A549 treated with CORT108297 at 1 μM for 4 hours (cell line): ENCODE data around the gene TMEM52B. TPM values are rescaled to one million over a fixed set of nuclear protein-coding genes. Genes with fewer than 3 reads are reported as not detected.

ENCODE experiments used
- total RNA-seq: library from RNA; stranded (reverse); fragments of 200-300 nt; extraction: Qiagen RNA extraction; gene quantifications from 5 replicates; pipeline ENCODE4 v1.2.3, GENCODE V29; 2022

The TMEM52B gene
- total RNA-seq: 0.10 to 0.47 TPM (median 0.14 TPM) in 4 of 5 replicates, not detected in the other

DNA sequence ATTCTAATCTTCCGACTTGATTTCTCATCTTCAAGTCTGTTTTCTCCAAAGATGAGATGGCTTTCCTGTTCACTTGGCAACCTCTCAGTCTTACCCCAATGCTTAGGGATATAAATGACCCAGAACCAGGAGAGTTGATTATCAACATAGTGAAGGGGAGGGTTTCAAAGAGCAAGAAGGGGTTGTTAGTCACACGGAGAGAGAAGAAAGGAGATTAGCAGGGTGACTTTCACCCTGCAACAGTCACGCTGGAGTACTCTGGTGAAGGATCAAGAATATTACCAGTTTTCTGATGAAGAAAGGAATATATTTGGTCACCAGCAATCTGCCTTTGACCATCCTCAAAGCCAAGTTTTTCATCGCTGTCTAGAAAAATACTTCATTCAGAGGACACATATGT lies at the start of gene TMEM52B:
Gene TMEM52B, plus strand, starts transcription at position 212 of the 400 bp plus-strand sequence. CDS start 543 bp downstream, outside the sequence.

DNA sequence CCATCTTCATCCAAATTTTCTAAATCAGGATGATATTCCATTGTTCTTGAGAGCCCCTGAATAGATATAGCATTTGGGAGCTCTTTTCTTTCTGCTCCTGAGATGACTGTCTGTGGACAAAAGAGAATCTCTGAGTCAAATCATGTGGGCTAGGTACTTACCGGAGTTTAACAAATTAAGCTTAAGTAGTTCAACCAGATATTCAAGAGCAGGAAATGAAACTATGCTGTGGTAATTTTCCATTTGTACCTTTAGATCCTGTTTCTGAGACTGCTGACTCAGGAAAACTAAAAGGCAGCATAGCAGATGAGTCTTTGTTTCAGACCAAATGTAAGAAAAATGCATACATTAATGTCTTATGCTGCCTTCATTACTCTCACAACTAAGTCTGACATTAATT lies 48.8 kb upstream of the TMEM52B start, which contains the start of gene CLEC7A:
Gene CLEC7A, minus strand, starts transcription at position 158 of the 400 bp plus-strand sequence. Its CDS starts 117 bp downstream, at position 41.

DNA sequence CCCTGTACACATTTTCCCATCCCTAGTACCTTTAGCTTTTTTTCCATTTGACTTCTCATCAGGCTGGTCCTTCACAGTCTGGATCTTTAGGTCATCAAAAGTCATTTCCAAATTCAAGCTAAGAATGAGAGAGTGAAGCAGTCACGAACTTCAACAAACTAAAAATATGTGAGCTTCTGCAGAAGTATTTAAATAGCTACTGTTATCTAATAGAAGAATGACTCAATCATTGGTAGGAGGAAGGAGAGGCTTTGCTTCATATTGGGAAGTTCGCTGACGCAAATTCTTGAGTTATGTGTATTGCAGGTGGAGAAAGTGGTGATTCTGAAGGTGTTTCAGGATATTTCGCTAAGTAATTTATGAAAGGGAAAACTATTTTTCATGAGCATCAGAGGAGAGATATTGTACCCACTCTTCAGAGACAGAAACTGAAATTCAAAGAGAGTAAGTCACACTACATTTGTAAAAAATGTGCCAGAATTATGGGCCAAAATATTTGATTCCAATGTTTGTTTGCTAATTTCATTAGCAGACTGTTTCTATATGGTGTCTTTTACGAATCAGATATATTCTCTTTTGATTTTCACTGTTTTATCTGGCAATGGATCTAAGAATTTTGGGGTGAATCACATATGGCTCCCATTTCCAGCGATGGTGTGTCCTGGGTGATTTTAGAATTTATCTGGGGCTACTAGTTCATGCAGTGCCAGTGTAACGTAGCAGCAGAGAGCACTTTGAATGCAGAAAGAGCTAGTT lies 6.7 kb upstream of the TMEM52B start, which contains the start of gene OLR1:
Gene OLR1, minus strand, starts transcription at position 160 of the 756 bp plus-strand sequence. Its CDS starts 55 bp downstream, at position 105.

DNA sequence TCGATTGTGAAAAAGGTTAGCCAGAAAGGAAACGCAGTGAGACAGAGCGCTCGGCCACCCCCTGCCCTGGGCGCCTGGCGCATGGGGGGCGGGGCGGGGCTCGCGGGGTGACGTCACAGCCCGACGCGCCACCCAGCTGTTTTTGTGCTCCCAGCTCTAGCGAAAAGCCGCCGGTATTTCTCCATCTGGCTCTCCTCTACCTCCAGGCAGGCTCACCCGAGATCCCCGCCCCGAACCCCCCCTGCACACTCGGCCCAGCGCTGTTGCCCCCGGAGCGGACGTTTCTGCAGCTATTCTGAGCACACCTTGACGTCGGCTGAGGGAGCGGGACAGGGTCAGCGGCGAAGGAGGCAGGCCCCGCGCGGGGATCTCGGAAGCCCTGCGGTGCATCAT lies 33.9 kb downstream of the TMEM52B start, which contains the start of gene GABARAPL1:
Gene GABARAPL1, plus strand, starts transcription at position 139 of the 393 bp plus-strand sequence. Its CDS starts 253 bp downstream, at position 392.

Other genes starting within 250 kb of the TMEM52B start
- gene CLEC2A, start 246.7 kb upstream of the TMEM52B start, total RNA-seq: not detected in 5 replicates
- not detected in 5 replicates for gene CLEC12A, start 207.6 kb upstream of the TMEM52B start, total RNA-seq
- gene CLEC1B, start 179.9 kb upstream of the TMEM52B start, total RNA-seq: not detected in 5 replicates
- gene CLEC12B, start 168.4 kb upstream of the TMEM52B start, total RNA-seq: not detected in 5 replicates
- gene CLEC9A, start 148.3 kb upstream of the TMEM52B start, total RNA-seq: not detected in 5 replicates
- gene CLEC1A, start 80.0 kb upstream of the TMEM52B start, total RNA-seq: not detected in 5 replicates
- gene CLEC7A, start 48.8 kb upstream of the TMEM52B start, total RNA-seq: not detected in 5 replicates
- gene OLR1, start 6.9 kb upstream of the TMEM52B start, total RNA-seq: 0.67 to 1.8 TPM (median 1.0 TPM) in 5 replicates
- 32.0 to 41.5 TPM (median 38.0 TPM) in 5 replicates for gene GABARAPL1, start 33.8 kb downstream of the TMEM52B start, total RNA-seq
- not detected in 5 replicates for gene KLRD1, start 128.8 kb downstream of the TMEM52B start, total RNA-seq
- 0.08 TPM in 1 of 5 replicates, not detected in the others for gene KLRK1, start 211.0 kb downstream of the TMEM52B start, total RNA-seq
- gene KLRC4, start 230.7 kb downstream of the TMEM52B start, total RNA-seq: not detected in 5 replicates
- 0.12 to 0.40 TPM (median 0.23 TPM) in 5 replicates for gene KLRC3, start 241.6 kb downstream of the TMEM52B start, total RNA-seq